ENCODE data around the gene TNFRSF8.

TNFRSF8 gene

DNA sequence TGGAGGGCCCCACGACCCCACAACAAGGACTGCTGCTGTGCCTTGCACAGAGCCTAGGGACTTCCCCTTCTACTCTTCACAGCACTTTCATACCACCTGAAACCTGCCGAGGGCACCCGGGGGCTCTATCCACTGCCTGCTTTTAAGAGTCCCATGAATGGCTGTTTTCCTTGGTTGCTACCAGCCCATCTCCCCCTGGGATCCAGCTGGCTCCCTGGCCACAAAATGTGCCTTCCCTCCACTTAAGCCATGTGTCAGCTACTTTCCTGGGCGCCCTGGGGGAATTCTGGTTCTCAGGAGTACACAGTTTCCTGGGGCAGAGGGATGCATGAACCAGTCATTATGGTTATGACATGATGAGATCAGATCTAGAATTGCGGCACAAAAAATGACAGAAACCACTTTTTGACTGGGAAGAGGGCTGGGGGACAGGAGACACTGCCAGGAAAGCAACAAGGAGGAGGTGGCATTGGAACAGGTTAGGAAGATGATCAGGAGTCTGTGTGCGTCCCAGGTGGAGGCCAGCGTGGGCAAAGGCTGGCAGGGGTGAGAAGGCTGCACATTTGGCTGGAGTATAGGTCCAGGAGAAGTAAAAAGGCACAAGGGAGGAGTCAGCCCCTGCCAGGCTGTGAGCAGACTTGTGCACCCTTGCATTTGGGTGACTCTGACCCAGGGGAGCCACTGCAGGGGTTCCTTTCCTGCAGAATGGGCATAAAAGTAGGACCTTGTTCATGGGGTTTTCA is 3.2 kb upstream of the TNFRSF8 start:
- in situ Hi-C loops (cut with MboI; ENCODE audit: low sequenced_read_pairs), result no loop called here

DNA sequence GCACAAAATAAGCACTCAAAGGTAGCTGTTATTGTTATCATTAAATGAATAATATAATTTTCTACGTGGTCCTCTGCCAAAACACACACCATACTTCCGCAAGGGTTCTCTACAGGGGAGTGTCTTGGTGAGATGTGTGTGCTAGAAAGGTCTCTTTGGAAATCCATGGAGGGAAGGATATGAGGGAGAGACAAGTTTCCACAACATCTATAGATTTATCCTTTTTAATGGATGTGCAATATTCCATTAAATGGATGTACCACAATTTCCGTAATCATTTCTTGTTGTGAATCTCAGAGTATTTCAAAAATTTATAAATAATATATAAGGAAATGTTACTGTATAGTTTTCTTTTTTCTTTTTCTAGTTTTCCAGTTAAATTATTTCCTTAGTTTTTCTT is 2.6 kb upstream of the TNFRSF8 start:
- in situ Hi-C loops (cut with MboI; ENCODE audit: low sequenced_read_pairs), result no loop called here

DNA sequence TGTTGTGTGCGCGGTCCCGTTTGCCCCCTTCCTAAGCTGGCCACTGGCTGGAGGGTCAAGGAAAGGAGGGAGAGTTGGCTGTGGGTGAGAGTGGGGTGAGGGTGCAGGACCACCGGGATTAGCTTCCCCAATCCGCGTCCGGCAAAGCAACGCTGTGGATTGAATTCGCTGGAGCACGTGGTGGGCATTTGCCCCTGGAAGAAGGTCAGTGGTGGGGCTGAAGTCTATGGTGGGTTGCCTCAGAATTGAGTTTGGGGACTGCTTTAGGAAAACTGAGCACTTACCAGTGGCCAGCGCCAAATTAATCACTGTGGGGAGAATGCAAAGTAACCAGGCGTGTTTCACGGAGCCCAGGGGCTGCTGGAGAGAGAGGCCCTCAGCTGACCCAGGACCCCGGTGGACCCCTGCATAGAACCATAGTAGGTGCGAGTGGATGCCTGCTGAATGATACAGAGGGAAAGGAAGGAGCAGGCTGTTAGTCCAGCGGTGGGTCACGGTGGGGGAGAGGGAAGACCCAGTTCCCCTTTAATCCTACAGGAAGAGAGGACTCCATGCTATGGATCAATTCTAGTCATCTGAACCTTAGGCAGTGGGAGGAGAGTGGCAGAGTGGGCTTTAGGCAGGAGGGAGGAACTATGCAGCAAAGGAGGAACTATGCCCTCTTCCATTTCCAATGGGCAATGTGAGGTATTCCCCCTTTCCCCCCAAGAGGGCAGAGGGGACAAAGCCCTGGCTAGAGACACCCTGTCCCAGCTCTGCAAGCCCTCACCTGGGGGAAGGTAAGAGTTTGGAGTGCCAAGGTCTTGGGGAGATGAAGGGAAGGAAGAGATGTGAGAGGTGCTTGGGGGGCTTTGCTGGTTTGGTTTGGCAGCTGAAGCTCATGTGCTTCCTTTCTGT is 1.2 kb downstream of the TNFRSF8 start:
- in situ Hi-C loops (cut with MboI; ENCODE audit: low sequenced_read_pairs), result no loop called here

DNA sequence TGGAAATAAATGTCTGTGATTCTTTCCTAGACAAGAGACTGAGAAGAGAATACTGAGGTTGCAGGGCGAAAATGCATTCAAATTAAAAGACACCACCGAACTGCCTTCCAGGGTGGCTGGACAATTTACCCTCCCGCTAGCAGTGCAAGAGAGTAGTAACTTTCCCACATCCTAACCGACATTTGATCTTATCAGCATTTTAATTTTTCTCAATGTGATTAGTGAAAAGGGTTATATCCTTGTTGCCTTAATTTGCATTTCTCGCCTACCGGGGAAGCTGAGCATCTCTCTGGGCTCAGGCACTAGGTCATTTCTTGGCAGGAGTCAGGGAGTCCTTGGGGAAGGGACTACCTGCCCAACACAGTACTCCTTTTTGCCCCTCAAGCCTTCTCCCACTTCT is 2.8 kb downstream of the TNFRSF8 start:
- in situ Hi-C loops (cut with MboI; ENCODE audit: low sequenced_read_pairs), result no loop called here

DNA sequence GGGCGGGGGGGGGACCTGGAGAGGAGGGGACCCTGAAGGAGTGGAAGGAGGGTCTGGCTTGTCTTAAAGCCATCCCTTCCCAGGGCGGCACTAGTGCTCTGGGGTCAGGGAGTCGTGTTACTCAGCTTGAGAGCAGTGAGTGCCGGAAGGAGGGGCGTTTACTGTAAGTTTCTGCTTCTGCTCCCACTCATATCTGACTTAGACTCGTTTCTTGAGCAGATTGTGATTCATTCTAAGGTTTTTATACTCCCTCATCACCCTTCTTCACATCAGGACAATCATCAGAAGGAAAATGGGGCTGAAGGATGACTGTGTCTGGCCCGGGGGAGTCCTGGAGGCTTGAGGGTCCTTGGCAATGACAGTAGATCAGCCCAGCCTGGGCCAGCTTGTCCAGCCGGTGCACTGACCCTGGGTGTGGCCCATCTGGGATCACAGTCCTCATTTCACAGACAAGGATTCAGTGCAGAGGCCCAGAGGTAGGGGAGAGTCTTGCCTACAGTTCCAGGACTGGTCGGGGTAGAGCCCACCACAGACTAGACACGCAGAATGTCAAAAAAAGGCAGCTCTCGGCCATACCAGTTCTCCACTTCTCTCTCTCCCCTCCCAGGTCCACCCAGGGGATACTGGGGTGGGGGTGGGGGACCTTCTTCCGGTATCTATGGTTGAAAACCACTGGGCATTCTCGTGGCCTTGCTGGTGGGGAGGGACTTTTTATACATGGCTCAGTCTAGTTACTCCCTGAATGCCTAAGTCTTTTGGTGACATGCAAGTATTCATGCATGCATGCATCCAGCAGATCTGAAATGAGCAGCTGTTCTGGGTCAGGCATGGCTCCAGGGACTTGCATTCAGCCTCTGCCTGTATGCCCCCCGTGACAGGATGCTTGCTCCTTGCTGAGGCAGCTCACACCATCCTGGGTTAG is 5.1 kb downstream of the TNFRSF8 start:
- in situ Hi-C loops (cut with MboI; ENCODE audit: low sequenced_read_pairs), result no loop called here

DNA sequence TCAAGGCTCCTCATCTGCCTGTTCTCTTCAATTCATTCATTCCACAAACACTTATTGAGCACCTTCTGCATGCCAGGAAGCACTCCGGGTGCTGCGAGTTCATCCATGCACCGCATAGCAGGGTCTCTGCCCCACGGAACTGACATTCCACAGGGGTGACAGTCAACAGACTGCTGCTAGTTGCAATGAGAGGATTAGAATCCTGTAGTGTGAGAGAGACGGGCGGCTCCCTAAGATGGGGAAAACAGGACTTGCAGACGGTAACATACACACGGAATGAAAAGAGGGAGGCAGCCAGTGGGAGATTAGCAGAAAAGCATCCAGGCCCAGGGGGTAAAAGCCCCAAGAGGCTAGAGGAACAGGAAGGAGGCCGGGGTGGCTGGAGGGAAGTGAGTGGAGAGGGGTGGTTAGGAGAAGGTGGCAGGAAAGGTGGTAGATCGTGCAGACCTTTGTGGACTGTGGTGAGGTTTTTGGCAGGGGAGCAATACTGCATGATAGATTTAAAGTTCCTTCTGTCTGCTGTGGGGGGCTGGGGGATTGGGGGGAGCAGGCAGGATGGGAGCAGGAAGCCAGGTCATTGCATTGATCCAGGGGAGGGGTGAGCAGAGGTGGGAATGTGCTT is 6.6 kb downstream of the TNFRSF8 start:
- in situ Hi-C loops (cut with MboI; ENCODE audit: low sequenced_read_pairs), result no loop called here

DNA sequence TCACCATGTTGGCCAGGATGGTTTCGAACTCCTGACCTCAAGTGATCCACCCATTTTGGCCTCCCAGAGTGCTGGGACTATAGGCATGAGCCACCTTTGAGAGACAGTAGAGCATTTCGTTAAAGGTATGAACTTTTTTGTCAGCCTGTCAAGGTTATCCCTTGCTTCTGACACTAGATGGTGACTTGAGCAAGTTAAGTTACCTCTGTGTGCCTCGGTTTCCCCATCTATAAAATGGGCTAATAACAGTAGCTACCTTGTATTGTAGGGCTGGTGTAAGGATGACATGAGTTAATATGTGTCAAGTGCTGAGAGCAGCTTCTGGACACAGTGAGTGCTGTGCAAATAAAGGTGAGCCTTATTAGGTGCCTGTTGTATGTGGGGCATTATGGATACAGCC is 8.8 kb downstream of the TNFRSF8 start:
- in situ Hi-C loops (cut with MboI; ENCODE audit: low sequenced_read_pairs), result no loop called here

DNA sequence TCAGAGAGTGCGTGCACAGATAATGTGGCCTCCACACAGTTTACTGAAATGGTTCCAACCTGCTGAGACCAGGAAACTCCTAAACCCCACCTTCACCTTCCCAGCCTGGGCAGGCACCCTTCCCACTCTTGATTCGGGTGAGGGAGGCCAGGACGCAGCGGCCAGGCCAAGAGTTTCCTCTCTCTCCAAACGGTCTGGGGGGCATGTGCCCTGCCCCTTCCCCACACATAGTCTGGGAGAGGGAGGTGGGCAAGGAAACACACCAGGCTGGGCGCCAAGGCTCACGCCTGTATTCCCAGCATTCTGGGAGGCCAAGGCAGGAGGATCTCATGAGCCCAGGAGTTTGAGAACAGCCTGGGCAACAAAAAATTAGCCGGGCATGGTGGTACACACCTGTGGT is 9.6 kb downstream of the TNFRSF8 start:
- in situ Hi-C loops (cut with MboI; ENCODE audit: low sequenced_read_pairs), result no loop called here

DNA sequence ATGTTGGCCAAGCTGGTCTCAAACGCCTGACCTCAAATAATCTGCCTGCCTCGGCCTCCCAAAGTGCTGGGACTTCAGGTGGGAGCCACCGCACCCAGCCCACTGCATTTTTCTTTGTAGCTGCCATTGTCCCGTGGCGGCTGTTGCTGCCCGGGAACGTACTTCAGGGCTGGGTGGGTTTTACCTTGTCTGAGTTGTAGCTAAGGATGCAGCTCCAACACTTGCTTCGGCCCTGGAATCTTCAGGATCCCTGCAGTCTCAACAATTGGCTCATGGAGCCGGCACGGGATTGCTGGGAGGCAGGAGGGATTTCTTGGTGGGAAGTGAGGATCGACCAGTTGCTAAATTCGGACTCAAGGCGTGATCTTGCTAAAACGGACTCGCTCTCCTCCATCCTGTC is 10.7 kb downstream of the TNFRSF8 start:
- in situ Hi-C loops (cut with MboI; ENCODE audit: low sequenced_read_pairs), result no loop called here

DNA sequence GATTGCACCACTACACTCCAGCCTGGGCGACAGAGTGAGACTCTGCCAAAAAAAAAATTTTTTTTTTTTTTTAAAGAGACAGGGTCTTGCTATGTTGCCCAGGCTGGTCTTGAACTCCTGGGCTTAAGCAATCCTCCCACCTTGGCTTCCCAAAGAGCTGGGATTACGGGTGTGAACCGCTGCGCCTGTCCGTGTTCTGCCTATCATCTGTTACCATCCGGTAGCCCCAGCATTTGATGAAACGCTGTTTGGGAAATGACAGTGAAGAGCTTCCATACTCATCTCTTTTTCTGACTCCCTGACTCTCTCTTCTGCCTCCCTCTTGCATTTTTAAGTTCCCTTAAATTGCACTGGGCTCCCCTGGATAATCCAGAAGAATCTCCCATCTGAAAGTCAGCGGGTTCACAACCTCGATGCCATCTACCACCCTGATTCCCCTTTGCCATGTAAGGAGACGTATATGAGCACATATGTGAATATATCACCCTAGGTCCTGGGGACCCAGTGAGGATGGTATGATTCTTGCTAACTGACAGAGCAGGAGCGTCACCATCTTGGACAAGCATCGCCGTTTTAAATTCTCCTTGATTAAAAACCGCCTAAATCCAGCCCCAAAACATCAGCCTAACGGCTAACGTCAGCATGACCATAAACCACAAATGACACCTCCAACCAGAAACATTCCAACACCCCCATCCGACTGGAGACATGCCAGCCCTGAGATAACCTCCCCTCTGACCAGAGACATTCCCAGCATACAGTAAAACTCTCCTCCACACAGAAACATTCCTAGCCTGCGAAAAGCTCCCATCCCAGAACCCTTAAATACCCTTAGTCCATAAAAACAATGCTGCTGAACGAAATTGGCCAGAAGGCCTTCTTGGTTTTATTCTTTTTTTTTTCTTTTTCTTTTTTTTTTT is 12.4 kb downstream of the TNFRSF8 start:
- in situ Hi-C loops (cut with MboI; ENCODE audit: low sequenced_read_pairs), result no loop called here

DNA sequence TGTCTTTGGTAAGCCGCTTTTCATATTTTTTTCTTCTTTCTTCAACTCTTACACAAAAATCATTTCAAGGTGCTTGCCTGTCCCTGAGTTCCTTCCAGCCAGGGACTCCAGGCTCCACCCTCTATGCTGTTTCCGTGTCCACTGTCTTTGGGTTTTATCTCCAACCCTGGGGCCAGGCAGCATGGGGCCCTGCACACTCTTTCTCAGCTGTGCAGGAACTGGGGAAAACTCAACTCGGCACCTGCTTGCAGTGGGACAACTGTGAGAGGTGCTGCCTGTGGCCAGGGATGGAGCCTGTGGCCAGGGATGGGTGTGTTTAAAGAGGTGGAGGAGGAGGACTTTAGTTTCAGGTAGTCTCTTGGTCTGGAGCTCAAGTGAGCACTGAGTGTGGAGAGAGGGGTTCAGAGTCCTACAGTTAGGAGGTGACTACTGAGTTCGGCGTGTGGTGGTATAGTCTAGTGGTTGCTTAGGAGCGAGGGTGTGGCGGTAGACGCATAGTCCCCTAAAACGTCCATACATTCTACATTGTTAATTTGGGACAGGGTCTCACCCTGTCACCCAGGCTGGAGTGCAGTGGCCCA is 13.4 kb downstream of the TNFRSF8 start:
- in situ Hi-C loops (cut with MboI; ENCODE audit: low sequenced_read_pairs), result no loop called here

DNA sequence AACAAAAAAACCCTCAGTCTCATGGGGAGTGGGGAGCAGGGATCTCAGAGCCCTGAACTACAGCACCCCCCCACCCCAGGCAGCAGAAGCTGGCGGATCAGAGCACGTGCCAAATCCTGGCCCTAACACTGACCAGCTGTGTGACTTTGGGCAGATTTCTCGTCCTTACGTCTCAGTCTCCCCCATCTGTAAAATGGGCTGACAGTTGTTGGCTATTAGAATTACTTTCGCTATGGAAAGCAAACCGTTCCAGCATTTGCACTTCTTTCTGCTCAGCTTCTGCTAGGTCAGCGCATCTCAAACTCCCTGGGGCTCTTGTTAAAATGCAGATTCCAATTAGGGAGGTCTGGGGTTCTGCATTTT is 15.5 kb downstream of the TNFRSF8 start:
- in situ Hi-C loops (cut with MboI; ENCODE audit: low sequenced_read_pairs), result no loop called here

DNA sequence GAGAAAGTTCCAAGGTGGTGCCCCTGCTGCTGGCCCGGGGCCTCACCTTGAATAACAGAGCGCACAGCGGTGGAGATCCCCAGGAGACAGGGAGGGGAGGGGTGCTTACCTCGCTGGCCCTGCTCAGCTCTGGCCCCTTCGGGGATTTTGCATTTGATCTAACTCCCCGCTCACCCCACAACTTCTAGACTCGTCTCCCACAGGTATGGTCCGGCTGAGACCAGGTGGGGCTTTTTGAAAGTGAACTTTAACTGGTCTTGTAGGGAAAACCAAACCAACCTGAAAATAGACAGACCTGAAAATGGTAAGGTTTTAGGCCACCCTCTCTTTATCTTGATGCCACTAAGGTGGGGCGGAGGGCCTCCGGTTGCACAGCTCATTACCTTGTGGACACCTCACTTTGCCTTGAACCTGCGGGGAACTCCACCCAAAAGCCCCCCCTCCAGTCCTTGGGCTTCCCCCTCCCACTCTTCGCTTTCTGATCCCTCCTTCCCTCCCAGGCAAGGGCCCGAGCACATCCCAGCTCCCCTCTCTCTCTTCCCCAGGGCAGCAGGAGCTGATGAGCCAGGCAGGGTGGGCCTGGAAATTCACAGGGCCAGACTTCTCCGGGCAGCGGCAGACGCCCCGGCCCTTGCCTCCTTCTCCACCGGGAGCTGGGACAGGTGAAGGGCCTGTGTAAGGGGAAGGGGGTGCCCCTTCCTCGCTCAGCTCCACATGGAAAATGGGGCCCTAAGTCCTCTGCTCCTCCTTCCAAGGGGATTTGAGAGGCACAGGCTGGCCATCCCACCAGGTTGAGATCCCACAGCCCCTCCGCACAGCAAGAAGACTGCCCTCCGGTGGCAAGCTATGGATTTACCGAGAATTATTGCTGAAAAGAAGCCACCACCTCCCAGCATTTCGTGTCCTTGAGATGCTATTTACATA is 16.1 kb downstream of the TNFRSF8 start:
- in situ Hi-C loops (cut with MboI; ENCODE audit: low sequenced_read_pairs), result no loop called here

DNA sequence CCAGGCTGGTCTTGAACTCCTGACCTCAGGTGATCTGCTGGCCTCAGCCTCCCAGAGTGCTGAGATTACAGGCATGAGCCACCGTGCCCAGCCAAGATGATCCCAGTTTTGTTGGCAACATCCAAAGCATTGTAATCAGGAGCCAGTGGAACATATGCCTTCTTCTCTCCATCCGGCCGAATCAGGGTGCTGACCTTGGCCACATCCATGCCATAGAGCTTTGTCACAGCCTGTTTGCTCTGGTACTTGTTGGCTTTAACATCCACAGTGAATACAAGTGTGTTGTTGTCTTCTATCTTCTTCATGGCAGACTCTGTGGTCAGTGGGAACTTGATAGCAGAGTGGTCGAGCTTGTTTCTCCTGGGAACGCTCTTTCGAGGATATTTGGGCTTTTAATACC is 17.1 kb downstream of the TNFRSF8 start:
- in situ Hi-C loops (cut with MboI; ENCODE audit: low sequenced_read_pairs), result no loop called here

DNA sequence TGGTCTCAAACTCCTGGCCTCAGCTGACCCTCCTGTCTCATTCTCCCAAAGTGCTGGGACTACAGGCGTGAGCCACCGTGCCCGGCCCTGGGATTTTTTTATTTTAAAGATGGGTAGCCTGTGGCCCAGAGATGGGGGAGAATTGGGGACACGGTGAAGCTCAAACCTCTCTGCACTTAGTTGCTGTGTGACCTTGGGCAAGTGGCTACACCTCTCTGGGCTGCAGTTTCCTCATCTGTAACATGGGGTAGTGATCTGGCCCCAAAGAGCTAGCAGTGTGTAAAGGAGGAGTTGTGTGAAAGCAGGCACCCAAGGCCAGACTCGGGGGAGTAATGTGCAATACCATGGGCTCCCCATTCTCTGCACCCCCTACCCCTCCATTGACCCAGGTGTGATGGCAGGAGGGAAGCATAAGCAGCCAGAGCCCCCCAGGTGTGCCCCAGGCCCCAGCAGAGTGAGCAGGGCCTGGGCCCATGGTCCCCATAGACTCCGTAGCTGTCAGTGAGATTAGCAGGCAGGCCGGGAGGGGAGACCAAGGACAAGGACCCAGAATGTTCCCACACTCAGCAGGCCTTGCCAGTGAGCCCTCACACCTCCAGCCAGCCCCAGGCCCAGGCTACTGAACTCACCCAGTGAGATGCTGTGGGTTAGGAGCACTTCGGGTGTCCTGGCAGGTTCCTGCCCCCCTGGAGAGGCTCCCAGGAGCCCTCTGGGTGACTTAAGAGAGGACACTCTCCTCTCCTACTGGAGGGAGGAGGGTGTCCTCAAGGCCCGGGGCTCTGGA is 17.9 kb downstream of the TNFRSF8 start:
- in situ Hi-C loops (cut with MboI; ENCODE audit: low sequenced_read_pairs), result no loop called here

DNA sequence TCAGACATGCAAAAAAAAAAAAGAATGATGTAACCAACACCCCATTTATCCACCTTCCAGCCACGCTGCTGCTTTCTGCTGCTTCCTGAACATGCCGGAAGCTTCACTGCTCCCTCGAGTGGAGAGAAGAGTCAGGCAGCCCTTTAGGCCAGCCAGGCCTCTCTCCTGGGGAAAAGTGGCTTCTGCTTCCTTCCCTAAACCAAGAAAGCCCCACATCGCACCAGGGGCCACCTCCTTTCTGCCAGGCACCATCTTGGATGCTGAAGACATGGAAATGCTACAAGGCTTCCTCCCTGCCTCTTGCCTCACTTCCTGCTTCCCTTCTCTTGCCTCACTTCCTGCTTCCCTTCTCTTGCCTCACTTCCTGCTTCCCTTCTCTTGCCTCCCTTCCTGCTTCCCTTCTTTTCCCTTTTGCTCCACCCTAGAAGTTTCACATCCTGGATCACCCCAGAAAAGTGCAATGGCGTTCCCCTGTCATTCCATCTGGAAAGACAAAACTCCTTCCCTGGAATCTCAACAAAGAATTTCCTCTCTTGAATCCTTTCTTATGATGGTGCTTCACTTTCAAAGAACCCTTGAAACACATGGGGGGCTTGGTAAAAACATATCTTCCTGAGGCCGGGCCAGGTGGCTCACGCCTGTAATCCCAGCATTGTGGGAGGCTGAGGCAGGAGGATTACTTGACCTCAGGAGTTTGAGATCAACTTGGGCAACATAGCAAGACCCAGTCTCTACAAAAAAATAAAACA is 18.7 kb downstream of the TNFRSF8 start:
- in situ Hi-C loops (cut with MboI; ENCODE audit: low sequenced_read_pairs), result no loop called here

DNA sequence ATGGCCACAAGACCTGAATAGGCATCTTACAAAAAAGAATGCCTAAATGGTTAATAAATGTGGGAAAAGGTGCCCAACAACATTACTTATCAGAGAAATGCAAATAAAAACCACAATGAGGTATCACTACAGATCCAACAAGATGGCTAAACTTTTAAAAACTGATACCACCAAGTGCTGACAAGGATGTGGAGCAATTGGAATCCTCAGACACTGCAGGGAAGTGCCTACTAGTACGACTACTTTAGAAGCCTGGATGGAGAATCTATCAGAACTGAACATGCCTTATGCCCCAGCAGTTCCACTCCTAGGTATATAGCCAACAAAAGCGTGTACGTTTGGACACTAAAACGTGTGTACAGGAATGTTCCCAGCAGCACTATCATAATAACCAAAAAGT is 19.9 kb downstream of the TNFRSF8 start:
- in situ Hi-C loops (cut with MboI; ENCODE audit: low sequenced_read_pairs), result no loop called here
